Stimulated activated CD4-positive, alpha-beta T cell treated with anti-CD3 and anti-CD28 coated beads, Interleukin-2, amount 100 ng/mL, for 48 hours (primary cell): ENCODE data around the gene ATP5MC2.
"Not testable (repeated sequence)": the region's sequence is repeated elsewhere in the genome, so short reads cannot be mapped to it uniquely, and the experiment has no call there.

Source experiments
- DNase-seq, 2 donors: peaks; one replicate each; pipeline ENCODE4 v3.0.0-alpha.2; 2020

The ATP5MC2 gene

GRCh38 chr12:53688134-53688533, 12.3 kb upstream of the ATP5MC2 start:
- DNase-seq: no peak

GRCh38 chr12:53686436-53686835, 10.6 kb upstream of the ATP5MC2 start:
- DNase-seq: no peak

GRCh38 chr12:53684654-53685220, 8.9 kb upstream of the ATP5MC2 start:
- no peak for DNase-seq

- DNase-seq: no peak
These were observed 8.1 kb upstream of the ATP5MC2 start for GRCh38 chr12:53683983-53684382.

GRCh38 chr12:53683494-53683893, 7.6 kb upstream of the ATP5MC2 start:
- no peak for DNase-seq

- not testable (repeated sequence) for DNase-seq
These were observed 4.2 kb upstream of the ATP5MC2 start for GRCh38 chr12:53680061-53680460.

- no peak for DNase-seq
These were observed 1.9 kb upstream of the ATP5MC2 start for GRCh38 chr12:53677800-53678148.

GRCh38 chr12:53677016-53677799, 1.3 kb upstream of the ATP5MC2 start:
- no peak for DNase-seq

GRCh38 chr12:53676656-53677015, 753 bp upstream of the ATP5MC2 start:
- DNase-seq: no peak

- DNase-seq: no peak
These were observed 744 bp downstream of the ATP5MC2 start for GRCh38 chr12:53674977-53675700.

GRCh38 chr12:53670971-53671370, 4.9 kb downstream of the ATP5MC2 start:
- no peak for DNase-seq

- DNase-seq: no peak
These were observed 5.6 kb downstream of the ATP5MC2 start for GRCh38 chr12:53670308-53670707.

- no peak for DNase-seq
These were observed 8.8 kb downstream of the ATP5MC2 start for GRCh38 chr12:53667080-53667479.

GRCh38 chr12:53664936-53665335, 10.9 kb downstream of the ATP5MC2 start:
- no peak for DNase-seq

- no peak for DNase-seq
These were observed 11.7 kb downstream of the ATP5MC2 start for GRCh38 chr12:53664191-53664590.

- no peak for DNase-seq
These were observed 15.8 kb downstream of the ATP5MC2 start for GRCh38 chr12:53660041-53660440.

- no peak for DNase-seq
These were observed 16.3 kb downstream of the ATP5MC2 start for GRCh38 chr12:53659571-53659981.

- DNase-seq: no peak
These were observed 16.8 kb downstream of the ATP5MC2 start for GRCh38 chr12:53659011-53659551.

- no peak for DNase-seq
These were observed 18.8 kb downstream of the ATP5MC2 start for GRCh38 chr12:53657041-53657440.

- DNase-seq: no peak
These were observed 22.3 kb downstream of the ATP5MC2 start for GRCh38 chr12:53653595-53653994.

- no peak for DNase-seq
These were observed 23.5 kb downstream of the ATP5MC2 start for GRCh38 chr12:53652366-53652765.

- no peak for DNase-seq
These were observed 24.1 kb downstream of the ATP5MC2 start for GRCh38 chr12:53651737-53652136.

GRCh38 chr12:53646300-53646699, 29.6 kb downstream of the ATP5MC2 start:
- not testable (repeated sequence) for DNase-seq

- DNase-seq: no peak
These were observed 30.7 kb downstream of the ATP5MC2 start for GRCh38 chr12:53645165-53645564.
